ENCODE data around the gene GPC3.

The GPC3 gene

DNA sequence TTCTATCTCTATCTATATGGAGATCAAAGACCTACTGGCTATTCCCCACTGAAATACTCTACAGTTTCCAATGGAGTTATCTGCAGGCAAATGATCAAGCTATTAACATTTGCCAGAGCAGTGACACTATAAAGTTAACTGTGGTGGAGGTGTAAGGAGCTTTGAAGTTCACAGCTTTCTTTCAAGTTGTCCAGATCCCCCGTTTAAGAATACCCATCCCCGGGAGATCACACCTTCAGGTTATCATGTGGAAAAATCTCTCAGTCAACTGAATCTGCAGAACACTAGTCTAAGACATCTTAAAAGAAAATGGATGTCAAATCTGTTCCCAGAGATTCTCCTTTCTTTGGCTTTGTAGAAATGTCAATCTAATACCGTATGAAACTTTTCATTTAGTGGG lies 80.1 kb downstream of the GPC3 start:
- Histone ChIP-seq H3K9me2 (ENCODE audit: low read depth, low read length) (no peaks in the 10 kb centered on the region), H3K4me3 (ENCODE audit: low read depth, low read length, poor library complexity, severe bottlenecking) (no peak overlapping the region), H3K36me3 (ENCODE audit: insufficient read depth, low read length) (no peaks in the 10 kb centered on the region), H3F3A (ENCODE audit: insufficient read depth, low read length) (no peaks in the 10 kb centered on the region), H3K9me3 (ENCODE audit: low read length) (no peaks in the 10 kb centered on the region), H3K4me1 (ENCODE audit: insufficient read depth, low read length, severe bottlenecking) (no peaks in the 10 kb centered on the region), H2AFZ (ENCODE audit: low read length) (no peak overlapping the region), H4K20me1 (ENCODE audit: insufficient read depth, low read length) (no peaks in the 10 kb centered on the region), H3K27me3 (ENCODE audit: insufficient read depth, low read length) (no peaks in the 10 kb centered on the region), H3K79me2 (ENCODE audit: insufficient read depth, low read length) (no peaks in the 10 kb centered on the region), H3K27ac (ENCODE audit: low read depth, low read length, poor library complexity, severe bottlenecking) (no peak overlapping the region), H3K4me2 (ENCODE audit: low read length) (no peak overlapping the region), H3K9ac (ENCODE audit: low read length) (no peak overlapping the region)
- TF ChIP-seq, protein P1, sequence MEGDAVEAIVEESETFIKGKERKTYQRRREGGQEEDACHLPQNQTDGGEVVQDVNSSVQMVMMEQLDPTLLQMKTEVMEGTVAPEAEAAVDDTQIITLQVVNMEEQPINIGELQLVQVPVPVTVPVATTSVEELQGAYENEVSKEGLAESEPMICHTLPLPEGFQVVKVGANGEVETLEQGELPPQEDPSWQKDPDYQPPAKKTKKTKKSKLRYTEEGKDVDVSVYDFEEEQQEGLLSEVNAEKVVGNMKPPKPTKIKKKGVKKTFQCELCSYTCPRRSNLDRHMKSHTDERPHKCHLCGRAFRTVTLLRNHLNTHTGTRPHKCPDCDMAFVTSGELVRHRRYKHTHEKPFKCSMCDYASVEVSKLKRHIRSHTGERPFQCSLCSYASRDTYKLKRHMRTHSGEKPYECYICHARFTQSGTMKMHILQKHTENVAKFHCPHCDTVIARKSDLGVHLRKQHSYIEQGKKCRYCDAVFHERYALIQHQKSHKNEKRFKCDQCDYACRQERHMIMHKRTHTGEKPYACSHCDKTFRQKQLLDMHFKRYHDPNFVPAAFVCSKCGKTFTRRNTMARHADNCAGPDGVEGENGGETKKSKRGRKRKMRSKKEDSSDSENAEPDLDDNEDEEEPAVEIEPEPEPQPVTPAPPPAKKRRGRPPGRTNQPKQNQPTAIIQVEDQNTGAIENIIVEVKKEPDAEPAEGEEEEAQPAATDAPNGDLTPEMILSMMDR (IDR thresholded peaks at IDR 0.05; ENCODE audit: low read length), result no peak
- TF ChIP-seq EZH2 (IDR thresholded peaks at IDR 0.05; ENCODE audit: borderline replicate concordance, low read length), result no peak

DNA sequence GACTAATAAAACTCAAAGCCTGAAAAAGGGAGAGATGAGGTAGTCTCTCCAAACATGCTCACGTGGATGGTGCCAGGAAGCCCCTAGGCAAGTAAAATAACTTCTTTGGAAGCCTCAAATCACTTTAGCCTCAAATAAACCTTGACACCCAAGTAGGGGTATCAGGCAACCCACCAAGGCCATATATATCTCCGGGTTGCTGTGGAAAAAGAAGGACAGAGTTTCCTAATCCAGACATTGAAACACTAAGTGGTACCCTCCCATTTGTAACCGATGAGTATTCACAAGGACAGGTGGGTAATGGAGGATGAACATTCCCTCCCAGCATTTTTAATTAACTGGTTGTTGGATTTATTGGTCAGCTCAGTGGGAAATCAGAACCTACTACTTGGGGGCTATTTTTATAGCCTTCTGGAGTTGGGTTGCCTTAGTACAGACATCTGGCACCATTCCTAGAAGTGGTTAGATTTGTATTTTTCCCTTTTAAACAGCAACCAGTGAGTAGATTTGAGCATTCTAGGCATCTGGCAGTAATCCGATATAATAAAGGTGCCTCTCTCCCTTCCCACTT lies 87.7 kb downstream of the GPC3 start:
- Histone ChIP-seq H3K27ac (ENCODE audit: low read depth, low read length, poor library complexity, severe bottlenecking) (no peak overlapping the region), H3K9me2 (ENCODE audit: low read depth, low read length) (no peaks in the 10 kb centered on the region), H3K27me3 (ENCODE audit: insufficient read depth, low read length) (no peaks in the 10 kb centered on the region), H3K9ac (ENCODE audit: low read length) (no peak overlapping the region), H3K4me3 (ENCODE audit: low read depth, low read length, poor library complexity, severe bottlenecking) (no peak overlapping the region), H2AFZ (ENCODE audit: low read length) (no peak overlapping the region), H3F3A (ENCODE audit: insufficient read depth, low read length) (no peaks in the 10 kb centered on the region), H3K79me2 (ENCODE audit: insufficient read depth, low read length) (no peaks in the 10 kb centered on the region), H3K36me3 (ENCODE audit: insufficient read depth, low read length) (no peaks in the 10 kb centered on the region), H3K9me3 (ENCODE audit: low read length) (no peaks in the 10 kb centered on the region), H3K4me2 (ENCODE audit: low read length) (no peak overlapping the region), H4K20me1 (ENCODE audit: insufficient read depth, low read length) (no peaks in the 10 kb centered on the region), H3K4me1 (ENCODE audit: insufficient read depth, low read length, severe bottlenecking) (no peaks in the 10 kb centered on the region)
- TF ChIP-seq, protein P1 (IDR thresholded peaks at IDR 0.05; ENCODE audit: low read length), result no peak
- no peak for TF ChIP-seq EZH2 (IDR thresholded peaks at IDR 0.05; ENCODE audit: borderline replicate concordance, low read length)

DNA sequence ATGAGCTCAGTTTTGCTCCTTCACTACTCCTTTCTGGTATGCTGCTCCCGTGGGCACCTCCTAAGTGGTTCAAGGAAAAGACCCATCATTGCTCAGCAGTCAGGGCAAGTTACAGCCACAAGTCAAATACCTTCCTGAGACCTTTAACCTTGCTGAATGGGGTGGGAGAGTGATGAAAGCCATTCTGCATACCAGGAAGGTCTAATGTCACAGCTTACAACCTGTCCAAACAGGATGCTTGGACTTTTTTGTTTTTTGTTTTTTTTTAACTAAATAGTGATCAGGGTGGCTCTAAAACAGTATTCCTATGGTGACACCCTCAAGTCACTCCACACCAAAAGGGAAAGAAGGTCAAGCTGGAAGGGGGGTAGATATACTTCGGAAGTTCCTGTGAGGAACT lies 93.1 kb downstream of the GPC3 start:
- no peaks in the 10 kb centered on the region for H3K4me1 ChIP-seq (ENCODE audit: insufficient read depth, low read length, severe bottlenecking)
- H3K36me3 ChIP-seq (ENCODE audit: insufficient read depth, low read length), result no peaks in the 10 kb centered on the region
- H3K9ac ChIP-seq (ENCODE audit: low read length), result no peak overlapping the region
- no peak overlapping the region for H3K4me2 ChIP-seq (ENCODE audit: low read length)
- no peaks in the 10 kb centered on the region for H4K20me1 ChIP-seq (ENCODE audit: insufficient read depth, low read length)
- H3K27me3 ChIP-seq (ENCODE audit: insufficient read depth, low read length), result no peaks in the 10 kb centered on the region
- H3K79me2 ChIP-seq (ENCODE audit: insufficient read depth, low read length), result no peaks in the 10 kb centered on the region
- H3K27ac ChIP-seq (ENCODE audit: low read depth, low read length, poor library complexity, severe bottlenecking), result no peak overlapping the region
- H3F3A ChIP-seq (ENCODE audit: insufficient read depth, low read length), result no peaks in the 10 kb centered on the region
- no peaks in the 10 kb centered on the region for H3K9me2 ChIP-seq (ENCODE audit: low read depth, low read length)
- H3K4me3 ChIP-seq (ENCODE audit: low read depth, low read length, poor library complexity, severe bottlenecking), result no peak overlapping the region
- H3K9me3 ChIP-seq (ENCODE audit: low read length), result no peaks in the 10 kb centered on the region
- TF ChIP-seq, protein P1 (IDR thresholded peaks at IDR 0.05; ENCODE audit: low read length), result no peak
- no peak for TF ChIP-seq EZH2 (IDR thresholded peaks at IDR 0.05; ENCODE audit: borderline replicate concordance, low read length)
- H2AFZ ChIP-seq (ENCODE audit: low read length), result no peak overlapping the region
